Prostate gland (tissue), 2 donors: Measurements from ENCODE around the gene MCM3AP. TPM values are rescaled to one million over a fixed set of nuclear protein-coding genes. Genes with fewer than 3 reads are reported as not detected.

Source experiments
- DNase-seq: peaks from one replicate; pipeline ENCODE4 v3.0.0-alpha.2; 2019; ENCODE audit warnings: low spot score
- H3K27ac ChIP-seq, 2 donors: fragments of 200-600 bp; sonication (generic); 2 replicates each; pipeline ENCODE4 v1.5.1; 2017 to 2019
- H3K27me3 ChIP-seq: fragments of 200-600 bp; sonication (generic); replicated peaks from 2 replicates; pipeline ENCODE4 v1.5.1; 2019; ENCODE audit not compliant: insufficient read depth
- H3K36me3 ChIP-seq, 2 donors: fragments of 200-600 bp; sonication (generic); 1 replicate in 1 of 2; 2 replicates in 1 of 2; pipeline versions ENCODE4 v1.5.1 to v1.8.1; 2017 to 2019
- H3K4me1 ChIP-seq: fragments of 200-600 bp; sonication (generic); replicated peaks from 2 replicates; pipeline ENCODE4 v1.5.1; 2019
- H3K4me3 ChIP-seq, 2 donors: fragments of 200-600 bp; sonication (generic); 2 replicates each; pipeline ENCODE4 v1.5.1; 2017 to 2019
- H3K9me3 ChIP-seq: fragments of 200-600 bp; sonication (generic); 2 replicates; pipeline ENCODE4 v1.5.1; 2017
- CTCF ChIP-seq, 4 experiments: fragments of 200-600 bp in 2 of 4; fragments of 450-650 bp in 2 of 4; sonication (generic) in 2 of 4; IDR thresholded peaks; 1 replicate in 3 of 4; 2 replicates in 1 of 4; pipeline ENCODE4 v1.5.1; 2016 to 2019; ENCODE audit warnings: antibody characterized with exemption in 4 of 4, mild to moderate bottlenecking in 2 of 4, moderate library complexity in 2 of 4
- POLR2A ChIP-seq: fragments of 450-650 bp; IDR thresholded peaks from one replicate; pipeline ENCODE4 v1.6.1; 2016; ENCODE audit warnings: antibody characterized with exemption, mild to moderate bottlenecking
- POLR2AphosphoS5 ChIP-seq: sonication (generic); formaldehyde crosslinking; IDR thresholded peaks from one replicate; pipeline ENCODE4 v1.6.1; 2017; ENCODE audit warnings: antibody characterized with exemption
- WGBS: methylation state at CpG from one replicate; pipeline ENCODE4 v1.1.5; 2018; 5-methylcytosine and 5-hydroxymethylcytosine counted together
- intact Hi-C: fragments of 100-400 bp; cut with DNase I; formaldehyde crosslinking; loops from one replicate; pipeline ENCODE4 v1.14.2; 2022
- total RNA-seq, 2 donors: library from RNA; depleted of rRNA; stranded (reverse); fragments of >200 nt; gene quantifications; one replicate each; pipeline ENCODE4 v1.1.0, GENCODE V29; 2016

Gene MCM3AP
- total RNA-seq, 2 donors from 2014 or later: 107 to 120 TPM

DNA sequence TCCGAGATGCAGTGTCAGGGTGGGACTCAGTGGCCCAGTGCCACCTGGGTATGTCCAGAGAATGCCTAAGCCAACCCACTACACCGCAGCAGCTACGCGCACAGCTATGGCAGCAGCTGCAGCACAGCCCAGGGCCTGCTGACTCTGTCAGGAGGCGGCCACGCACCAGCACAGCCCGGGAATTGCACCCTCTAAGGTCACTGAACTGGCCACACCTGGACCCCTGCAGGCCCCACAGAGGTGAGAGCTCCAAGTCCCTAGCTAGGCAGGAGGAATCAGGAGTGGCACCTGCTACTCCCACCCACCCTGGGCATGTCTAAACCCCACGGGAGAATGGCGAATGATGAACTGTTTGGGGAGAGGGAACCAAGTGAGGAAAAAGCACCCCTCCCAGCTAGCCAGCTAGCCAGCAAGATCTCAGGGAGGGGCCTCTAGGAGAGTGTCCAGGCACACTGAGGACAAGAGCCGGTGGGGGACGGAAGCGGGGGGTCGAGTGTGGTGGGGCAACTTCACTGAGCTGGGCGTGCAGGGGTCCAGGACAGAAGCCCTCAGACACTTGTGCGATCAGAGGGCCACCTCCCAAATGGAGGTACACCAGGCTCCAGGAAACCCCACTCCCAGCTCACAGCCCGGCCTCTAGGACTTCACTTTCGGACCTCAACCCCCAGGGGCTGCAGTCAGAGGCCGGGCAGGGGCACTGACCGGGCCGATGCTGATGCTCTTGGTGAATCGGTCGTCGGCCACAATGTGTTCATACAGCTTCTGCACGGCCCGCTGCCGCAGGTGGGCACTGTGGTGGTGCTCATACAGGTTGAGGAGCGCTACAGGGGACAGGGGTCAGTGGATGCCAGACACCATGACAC lies 70.7 kb downstream of the MCM3AP start:
- peaks cover 0 to 6% of the 10 kb centered on the region in 2 donors for H3K36me3 ChIP-seq
- H3K4me3 ChIP-seq: no peak overlapping the region
- H3K27me3 ChIP-seq: no peaks in the 10 kb centered on the region
- intact Hi-C loops: no loop called here
- no peaks in the 10 kb centered on the region for H3K9me3 ChIP-seq
- no peak for TF ChIP-seq POLR2A
- no peak for TF ChIP-seq POLR2AphosphoS5
- TF ChIP-seq CTCF (IDR thresholded peaks at IDR 0.05): no peak
- no peak for DNase-seq
- WGBS: 92% methylated on average over 24 of the region's 27 CpGs
- H3K27ac ChIP-seq: no peak overlapping the region
- H3K4me1 ChIP-seq: no peaks in the 10 kb centered on the region

GRCh38 chr21:46213620-46214286 lies 71.7 kb downstream of the MCM3AP start:
- intact Hi-C loops: no loop called here
- Histone ChIP-seq H3K27me3 (no peaks in the 10 kb centered on the region), H3K4me1 (no peaks in the 10 kb centered on the region), H3K4me3 (no peak overlapping the region), H3K36me3 (peaks cover 0 to 6% of the 10 kb centered on the region in 2 donors), H3K9me3 (no peaks in the 10 kb centered on the region), H3K27ac (peak overlapping the region in 1 of 2 donors; percentile 2)
- no peak for TF ChIP-seq POLR2AphosphoS5
- TF ChIP-seq POLR2A: no peak
- no peak for TF ChIP-seq CTCF (IDR thresholded peaks at IDR 0.05)
- no peak for DNase-seq
- 77% methylated on average over 15 of the region's 15 CpGs for WGBS

DNA sequence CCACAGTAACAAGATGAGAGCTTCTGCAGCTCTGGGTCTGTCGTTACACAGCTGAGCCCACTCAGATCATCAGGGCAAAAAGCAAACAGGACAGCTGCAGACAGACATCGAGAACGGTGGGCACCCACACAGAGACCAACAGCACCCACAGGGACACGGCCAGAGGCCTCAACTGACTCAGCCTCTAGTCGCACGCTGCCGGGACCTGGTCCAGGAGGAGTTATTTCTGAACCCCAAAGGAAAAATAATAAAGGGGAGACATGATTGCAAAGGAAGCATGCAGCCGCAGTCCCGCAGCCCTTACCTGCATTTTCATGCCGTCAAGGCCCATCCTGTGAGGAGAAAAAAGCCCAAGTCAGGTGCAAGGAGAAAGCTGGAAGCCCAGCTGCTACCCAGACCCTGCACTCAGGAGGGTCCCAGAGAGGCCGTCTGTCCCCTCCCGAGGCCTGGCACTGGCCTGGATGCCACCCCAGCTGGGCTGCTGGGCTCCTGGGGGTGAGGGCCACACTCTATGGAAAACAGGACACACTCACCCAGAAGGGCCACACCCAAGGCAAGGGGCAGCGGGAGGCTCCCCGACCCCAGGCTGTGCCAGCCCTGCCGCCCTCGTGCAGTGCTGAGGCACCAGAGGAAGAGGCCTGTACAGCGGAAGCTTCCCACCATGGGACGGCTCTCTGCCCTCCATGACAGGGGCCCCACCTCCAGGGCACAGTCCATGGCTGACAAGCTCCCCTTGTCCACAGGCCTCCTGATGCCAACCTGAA lies 72.5 kb downstream of the MCM3AP start:
- no peak for DNase-seq
- TF ChIP-seq CTCF (IDR thresholded peaks at IDR 0.05) (no peak), POLR2AphosphoS5 (no peak), POLR2A (no peak)
- no peaks in the 10 kb centered on the region for H3K9me3 ChIP-seq
- H3K4me3 ChIP-seq: no peak overlapping the region
- H3K27me3 ChIP-seq: no peaks in the 10 kb centered on the region
- WGBS: 96% methylated on average over 16 of the region's 18 CpGs
- peak overlapping the region in 1 of 2 donors; percentile 0 for H3K27ac ChIP-seq
- H3K36me3 ChIP-seq: peaks cover 0 to 6% of the 10 kb centered on the region in 2 donors
- intact Hi-C loops: no loop called here
- no peaks in the 10 kb centered on the region for H3K4me1 ChIP-seq

- H3K36me3 ChIP-seq: peaks cover 0 to 11% of the 10 kb centered on the region in 2 donors
- no peak for TF ChIP-seq POLR2AphosphoS5
- TF ChIP-seq POLR2A: no peak
- no peak for TF ChIP-seq CTCF (IDR thresholded peaks at IDR 0.05)
- no peaks in the 10 kb centered on the region for H3K9me3 ChIP-seq
- no peaks in the 10 kb centered on the region for H3K27me3 ChIP-seq
- 84% methylated on average over 23 of the region's 23 CpGs for WGBS
- DNase-seq: no peak
- no peak overlapping the region for H3K4me3 ChIP-seq
- H3K27ac ChIP-seq: peak overlapping the region in 1 of 2 donors; percentile 0
- no peaks in the 10 kb centered on the region for H3K4me1 ChIP-seq
- intact Hi-C loops: no loop called here
Measured at GRCh38 chr21:46211786-46212720, 73.4 kb downstream of the MCM3AP start.
